ENCODE results near the gene LCN9.
"Not testable (repeated sequence)": the region's sequence is repeated elsewhere in the genome, so short reads cannot be mapped to it uniquely, and the experiment has no call there.

LCN9 gene

GRCh38 chr9:135662758-135663450, at the start of gene LCN9:
Gene LCN9, plus strand, starts transcription at chr9:135663309. Its CDS starts 13 bp downstream, at chr9:135663322.
- DNase-seq (ENCODE audit: low read depth in 2 of 2): no peak

- no peak for DNase-seq (ENCODE audit: low read depth in 2 of 2)
Observed at GRCh38 chr9:135613946-135614805, 48.9 kb upstream of the LCN9 start.

- DNase-seq (ENCODE audit: low read depth in 2 of 2): no peak
Observed at GRCh38 chr9:135614821-135615665, 48.1 kb upstream of the LCN9 start.

- DNase-seq (ENCODE audit: low read depth in 2 of 2): no peak
Observed at GRCh38 chr9:135615666-135616618, 47.2 kb upstream of the LCN9 start.

- no peak for DNase-seq (ENCODE audit: low read depth in 2 of 2)
Observed at GRCh38 chr9:135616619-135617537, 46.2 kb upstream of the LCN9 start.

GRCh38 chr9:135617538-135617900, 45.6 kb upstream of the LCN9 start:
- DNase-seq (ENCODE audit: low read depth in 2 of 2): no peak

- DNase-seq (ENCODE audit: low read depth in 2 of 2): no peak
Observed at GRCh38 chr9:135617991-135618411, 45.1 kb upstream of the LCN9 start.

- DNase-seq (ENCODE audit: low read depth in 2 of 2): no peak
Observed at GRCh38 chr9:135618866-135619598, 44.1 kb upstream of the LCN9 start.

GRCh38 chr9:135619599-135619886, 43.6 kb upstream of the LCN9 start:
- DNase-seq (ENCODE audit: low read depth in 2 of 2): no peak

GRCh38 chr9:135620558-135620957, 42.6 kb upstream of the LCN9 start:
- no peak for DNase-seq (ENCODE audit: low read depth in 2 of 2)

GRCh38 chr9:135622415-135623020, 40.6 kb upstream of the LCN9 start:
- no peak for DNase-seq (ENCODE audit: low read depth in 2 of 2)

- DNase-seq (ENCODE audit: low read depth in 2 of 2): no peak
Observed at GRCh38 chr9:135624282-135624681, 38.8 kb upstream of the LCN9 start.

GRCh38 chr9:135632841-135633240, 30.3 kb upstream of the LCN9 start:
- no peak for DNase-seq (ENCODE audit: low read depth in 2 of 2)

GRCh38 chr9:135636930-135637530, 26.1 kb upstream of the LCN9 start:
- DNase-seq (ENCODE audit: low read depth in 2 of 2): not testable (repeated sequence)

- no peak for DNase-seq (ENCODE audit: low read depth in 2 of 2)
Observed at GRCh38 chr9:135639196-135639595, 23.9 kb upstream of the LCN9 start, which contains the start of gene GLT6D1. Gene GLT6D1, minus strand, starts transcription at chr9:135639540. Its CDS starts 353 bp downstream, at chr9:135639187.

GRCh38 chr9:135641047-135641446, 22.1 kb upstream of the LCN9 start:
- DNase-seq (ENCODE audit: low read depth in 2 of 2): no peak

GRCh38 chr9:135641745-135642144, 21.4 kb upstream of the LCN9 start:
- no peak for DNase-seq (ENCODE audit: low read depth in 2 of 2)

- DNase-seq (ENCODE audit: low read depth in 2 of 2): no peak
Observed at GRCh38 chr9:135644631-135645218, 18.4 kb upstream of the LCN9 start.

Measured in stimulated activated CD8-positive, alpha-beta memory T cell treated with anti-CD3 and anti-CD28 coated beads, Interleukin-15, amount 100 ng/mL, for 48 hours (primary cell).